ENCODE data around the gene TBPL1. TPM values are rescaled to one million over a fixed set of nuclear protein-coding genes. Genes with fewer than 3 reads are reported as not detected.

Gene TBPL1
- total and polyA plus RNA-seq, 9 of the 15 experiments (the other 6 are each of a cell fraction or from before 2014, with no cell fraction given): 78.1 to 152 (median 107) TPM

- TF ChIP-seq, protein P1, sequence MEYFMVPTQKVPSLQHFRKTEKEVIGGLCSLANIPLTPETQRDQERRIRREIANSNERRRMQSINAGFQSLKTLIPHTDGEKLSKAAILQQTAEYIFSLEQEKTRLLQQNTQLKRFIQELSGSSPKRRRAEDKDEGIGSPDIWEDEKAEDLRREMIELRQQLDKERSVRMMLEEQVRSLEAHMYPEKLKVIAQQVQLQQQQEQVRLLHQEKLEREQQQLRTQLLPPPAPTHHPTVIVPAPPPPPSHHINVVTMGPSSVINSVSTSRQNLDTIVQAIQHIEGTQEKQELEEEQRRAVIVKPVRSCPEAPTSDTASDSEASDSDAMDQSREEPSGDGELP (CRISPR knock-in tag; IDR thresholded peaks at IDR 0.05; ENCODE audit: borderline replicate concordance): no peak; the same call in 1 of the 2 replicates
- TF ChIP-seq TEAD2 (tag; IDR thresholded peaks at IDR 0.05) (no peak), FOXJ3 (CRISPR knock-in tag; IDR thresholded peaks at IDR 0.05) (no peak), SUPT5H (IDR thresholded peaks at IDR 0.05) (no peak), SP2 (IDR thresholded peaks at IDR 0.05; ENCODE audit: extremely low read depth, low read depth, low read length, poor library complexity, severe bottlenecking) (no peak), ILF3 (IDR thresholded peaks at IDR 0.05; ENCODE audit: borderline replicate concordance) (no peak), CBFA2T3 (IDR thresholded peaks at IDR 0.05) (peak; percentile 29), ZBTB40 (IDR thresholded peaks at IDR 0.05) (no peak), ZBTB40 (CRISPR knock-in tag; IDR thresholded peaks at IDR 0.05) (no peak), ZNF696 (CRISPR knock-in tag; conservative IDR thresholded peaks at IDR 0.05) (no peak), SPI1 (IDR thresholded peaks at IDR 0.05; ENCODE audit: borderline replicate concordance, low read depth, low read length) (0 out of 2 replicates have a peak, but pooled peaks have one; percentile 11), POLR2AphosphoS2 (IDR thresholded peaks at IDR 0.05; ENCODE audit: low read length) (no peak), KLF10 (CRISPR knock-in tag; IDR thresholded peaks at IDR 0.05) (no peak), MLX (CRISPR knock-in tag; conservative IDR thresholded peaks at IDR 0.05) (no peak), TCFL5 (CRISPR knock-in tag; conservative IDR thresholded peaks at IDR 0.05) (no peak)
- TF ChIP-seq, protein P2, sequence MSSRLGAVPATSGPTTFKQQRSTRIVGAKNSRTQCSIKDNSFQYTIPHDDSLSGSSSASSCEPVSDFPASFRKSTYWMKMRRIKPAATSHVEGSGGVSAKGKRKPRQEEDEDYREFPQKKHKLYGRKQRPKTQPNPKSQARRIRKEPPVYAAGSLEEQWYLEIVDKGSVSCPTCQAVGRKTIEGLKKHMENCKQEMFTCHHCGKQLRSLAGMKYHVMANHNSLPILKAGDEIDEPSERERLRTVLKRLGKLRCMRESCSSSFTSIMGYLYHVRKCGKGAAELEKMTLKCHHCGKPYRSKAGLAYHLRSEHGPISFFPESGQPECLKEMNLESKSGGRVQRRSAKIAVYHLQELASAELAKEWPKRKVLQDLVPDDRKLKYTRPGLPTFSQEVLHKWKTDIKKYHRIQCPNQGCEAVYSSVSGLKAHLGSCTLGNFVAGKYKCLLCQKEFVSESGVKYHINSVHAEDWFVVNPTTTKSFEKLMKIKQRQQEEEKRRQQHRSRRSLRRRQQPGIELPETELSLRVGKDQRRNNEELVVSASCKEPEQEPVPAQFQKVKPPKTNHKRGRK (tag; IDR thresholded peaks at IDR 0.05): no peak
Measured at GRCh38 chr6:134026597-134026996, 73.6 kb downstream of the TBPL1 start (continued).

Data from K562 (cell line).